Fibroblast of mammary gland (primary cell): Measurements from ENCODE around the gene CDC25A.
"Not testable (repeated sequence)": the region's sequence is repeated elsewhere in the genome, so short reads cannot be mapped to it uniquely, and the experiment has no call there.

ENCODE experiments used
- DNase-seq: peaks from one replicate; pipeline ENCODE4 v3.0.0-alpha.2; 2010; ENCODE audit warnings: low read depth
- H3K4me3 ChIP-seq: 2 replicates; pipeline ENCODE4 v1.5.1; 2011; ENCODE audit warnings: low read depth, mild to moderate bottlenecking, low read length, moderate library complexity; ENCODE audit not compliant: control insufficient read depth
- TF ChIP-seq, protein P1 (sequence below): conservative IDR thresholded peaks from 2 replicates; pipeline ENCODE4 v1.5.1; 2011; ENCODE audit warnings: low read depth, low read length, inconsistent platforms; ENCODE audit not compliant: control insufficient read depth, insufficient read depth

CDC25A gene

DNA sequence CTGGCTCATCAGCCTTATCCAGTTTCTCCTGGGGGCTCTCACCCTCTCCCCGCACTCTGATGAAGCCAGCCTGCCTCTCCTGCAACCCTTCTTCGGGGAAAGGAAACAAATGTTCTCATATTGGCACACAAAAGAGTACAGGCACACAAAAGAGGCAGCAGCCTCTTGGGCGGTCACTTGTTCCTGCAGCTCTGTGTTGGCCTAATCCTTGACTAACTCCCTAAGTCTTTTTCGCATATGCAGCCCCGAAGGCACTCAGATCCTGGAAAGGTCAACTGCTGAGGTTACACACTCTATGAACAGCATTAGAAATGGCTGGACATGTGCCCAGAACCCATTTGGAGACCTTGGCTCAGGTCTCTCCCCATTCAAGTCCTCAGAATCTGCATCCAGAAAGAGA, 27.7 kb upstream of the CDC25A start:
- TF ChIP-seq, protein P1, sequence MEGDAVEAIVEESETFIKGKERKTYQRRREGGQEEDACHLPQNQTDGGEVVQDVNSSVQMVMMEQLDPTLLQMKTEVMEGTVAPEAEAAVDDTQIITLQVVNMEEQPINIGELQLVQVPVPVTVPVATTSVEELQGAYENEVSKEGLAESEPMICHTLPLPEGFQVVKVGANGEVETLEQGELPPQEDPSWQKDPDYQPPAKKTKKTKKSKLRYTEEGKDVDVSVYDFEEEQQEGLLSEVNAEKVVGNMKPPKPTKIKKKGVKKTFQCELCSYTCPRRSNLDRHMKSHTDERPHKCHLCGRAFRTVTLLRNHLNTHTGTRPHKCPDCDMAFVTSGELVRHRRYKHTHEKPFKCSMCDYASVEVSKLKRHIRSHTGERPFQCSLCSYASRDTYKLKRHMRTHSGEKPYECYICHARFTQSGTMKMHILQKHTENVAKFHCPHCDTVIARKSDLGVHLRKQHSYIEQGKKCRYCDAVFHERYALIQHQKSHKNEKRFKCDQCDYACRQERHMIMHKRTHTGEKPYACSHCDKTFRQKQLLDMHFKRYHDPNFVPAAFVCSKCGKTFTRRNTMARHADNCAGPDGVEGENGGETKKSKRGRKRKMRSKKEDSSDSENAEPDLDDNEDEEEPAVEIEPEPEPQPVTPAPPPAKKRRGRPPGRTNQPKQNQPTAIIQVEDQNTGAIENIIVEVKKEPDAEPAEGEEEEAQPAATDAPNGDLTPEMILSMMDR = no peak
- no peak for DNase-seq
- H3K4me3 ChIP-seq = no peak overlapping the region

DNA sequence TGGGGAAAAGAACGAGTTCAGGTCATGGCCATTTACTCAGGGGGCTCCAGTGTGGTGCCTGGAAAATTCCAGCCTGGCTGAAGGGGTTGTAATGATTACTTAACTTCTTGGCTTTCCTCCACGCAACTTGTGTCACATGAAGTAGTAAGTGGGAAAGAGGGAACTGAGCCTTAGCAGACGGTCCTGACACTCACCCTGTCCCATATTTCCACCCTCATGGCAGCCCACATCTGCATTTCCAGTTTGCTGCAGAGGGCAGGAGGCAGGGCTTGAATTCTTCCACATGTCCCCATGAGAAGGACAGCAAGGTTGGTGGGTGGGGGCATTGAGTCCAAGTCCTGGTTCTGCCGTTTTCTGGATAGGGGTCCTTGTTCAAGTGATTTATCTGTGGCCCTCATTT, 27.2 kb upstream of the CDC25A start:
- TF ChIP-seq, protein P1 = no peak
- H3K4me3 ChIP-seq = no peak overlapping the region
- peak; percentile 52 for DNase-seq

DNA sequence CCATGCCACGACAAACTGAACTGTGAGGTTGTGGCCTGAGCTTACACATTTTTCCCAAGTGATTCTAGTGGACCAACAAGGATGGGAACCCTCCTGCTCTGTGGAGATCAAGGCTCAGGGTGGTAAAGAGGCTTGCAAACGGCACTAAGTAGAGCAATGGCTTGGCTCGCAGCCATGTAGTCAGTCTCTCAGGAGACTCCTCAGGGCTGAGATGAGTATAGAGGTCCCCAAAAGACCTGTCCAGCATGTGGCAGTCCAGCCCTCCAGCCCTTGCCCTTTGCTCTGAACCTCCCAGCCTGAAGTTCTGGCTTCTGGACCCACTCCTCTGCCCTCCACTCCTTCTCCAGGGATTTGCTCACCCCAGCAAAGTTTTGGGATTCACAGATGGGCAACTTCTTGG, 26.8 kb upstream of the CDC25A start:
- no peak overlapping the region for H3K4me3 ChIP-seq
- TF ChIP-seq, protein P1 = no peak
- DNase-seq = no peak

DNA sequence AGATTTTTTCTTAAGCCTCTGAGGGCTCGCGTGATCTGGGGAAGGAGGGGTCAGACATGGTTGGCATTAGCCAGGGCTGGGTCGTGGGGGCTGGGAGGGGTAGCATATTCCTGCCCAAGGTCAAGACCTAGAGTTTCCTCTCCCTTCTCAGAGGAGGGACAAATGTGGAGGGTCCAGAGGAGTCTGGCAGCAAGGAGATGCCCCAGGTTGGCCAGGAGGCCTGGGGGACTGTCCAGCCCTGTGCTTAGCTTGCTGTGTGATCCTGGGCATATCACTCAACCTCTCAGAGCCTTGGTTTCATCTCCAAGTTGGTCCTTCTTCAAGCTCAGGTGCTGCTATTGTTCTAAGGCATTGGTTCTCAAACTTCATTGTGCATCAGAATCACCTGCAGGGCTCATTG, 26.0 kb upstream of the CDC25A start:
- no peak for DNase-seq
- TF ChIP-seq, protein P1 = no peak
- no peak overlapping the region for H3K4me3 ChIP-seq

DNA sequence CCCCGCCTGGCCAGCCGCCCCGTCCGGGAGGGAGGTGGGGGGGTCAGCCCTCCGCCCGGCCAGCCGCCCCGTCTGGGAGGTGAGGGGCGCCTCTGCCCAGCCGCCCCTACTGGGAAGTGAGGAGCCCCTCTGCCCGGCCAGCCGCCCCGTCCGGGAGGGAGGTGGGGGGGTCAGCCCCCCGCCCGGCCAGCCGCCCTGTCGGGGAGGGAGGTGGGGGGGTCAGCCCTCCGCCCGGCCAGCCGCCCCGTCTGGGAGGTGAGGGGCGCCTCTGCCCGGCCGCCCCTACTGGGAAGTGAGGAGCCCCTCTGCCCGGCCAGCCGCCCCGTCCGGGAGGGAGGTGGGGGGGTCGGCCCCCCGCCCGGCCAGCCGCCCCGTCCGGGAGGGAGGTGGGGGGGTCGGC, 23.6 kb upstream of the CDC25A start:
- not testable (repeated sequence) for DNase-seq, H3K4me3 ChIP-seq

DNA sequence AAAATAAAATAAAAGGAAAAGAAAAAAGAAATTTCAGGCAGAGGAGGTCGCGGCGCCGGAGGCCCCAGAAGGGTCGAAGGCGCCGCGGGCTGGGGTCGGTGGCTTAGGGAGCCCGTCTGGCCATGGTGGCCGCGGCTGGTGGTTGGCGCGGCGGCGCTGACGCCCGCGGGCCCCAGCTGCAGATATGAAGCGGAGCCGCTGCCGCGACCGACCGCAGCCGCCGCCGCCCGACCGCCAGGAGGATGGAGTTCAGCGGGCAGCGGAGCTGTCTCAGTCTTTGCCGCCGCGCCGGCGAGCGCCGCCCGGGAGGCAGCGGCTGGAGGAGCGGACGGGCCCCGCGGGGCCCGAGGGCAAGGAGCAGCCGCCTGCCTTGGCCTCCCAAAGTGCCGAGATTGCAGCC, 22.3 kb upstream of the CDC25A start:
- not testable (repeated sequence) for DNase-seq, H3K4me3 ChIP-seq

DNA sequence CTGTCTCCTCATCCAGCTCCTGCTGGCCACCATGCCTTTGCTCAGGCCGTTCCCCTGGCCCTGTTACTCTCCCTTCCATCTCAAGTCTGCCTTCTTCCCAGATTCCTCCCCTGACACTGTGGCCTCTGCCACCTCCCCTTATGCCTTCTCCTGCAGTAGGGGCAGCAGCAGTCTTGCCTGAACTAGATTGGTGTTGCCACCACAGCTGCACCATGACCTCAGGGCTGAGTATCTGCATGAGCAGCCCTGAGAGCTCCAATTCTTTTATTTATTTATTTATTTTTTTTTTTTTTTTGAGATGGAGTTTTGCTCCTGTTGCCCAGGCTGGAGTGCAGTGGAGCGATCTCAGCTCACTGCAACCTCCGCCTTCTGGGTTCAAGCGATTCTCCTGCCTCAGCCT, 21.2 kb upstream of the CDC25A start:
- no peak overlapping the region for H3K4me3 ChIP-seq
- TF ChIP-seq, protein P1 = no peak
- no peak for DNase-seq

DNA sequence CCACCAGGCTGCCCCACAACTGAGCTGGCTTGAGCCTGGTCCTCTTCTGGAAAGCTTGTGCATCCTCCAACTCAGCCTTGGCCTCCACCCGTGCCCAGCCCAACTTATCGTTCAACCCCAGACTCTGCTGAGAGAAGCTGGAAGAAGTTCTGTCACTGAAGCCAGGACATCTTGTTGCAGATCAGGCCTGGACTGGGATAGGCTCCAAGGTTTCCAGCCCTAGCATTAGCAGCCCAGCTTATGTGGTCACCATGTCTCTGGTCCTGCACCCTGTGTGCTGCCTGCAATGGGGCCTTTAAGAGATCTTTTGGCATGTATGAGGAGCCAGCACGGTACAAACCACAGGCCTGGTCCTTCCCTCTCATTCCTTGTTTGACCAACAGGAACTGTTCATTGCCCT, 19.9 kb upstream of the CDC25A start:
- TF ChIP-seq, protein P1 = no peak
- no peak overlapping the region for H3K4me3 ChIP-seq
- DNase-seq = no peak
